HepG2 (cell line): Measurements from ENCODE around the gene LIPE.

ENCODE experiments used
- FOXC1 ChIP-seq: sonication (generic); formaldehyde crosslinking; IDR thresholded peaks from 2 replicates; pipeline ENCODE4 v1.8.0; 2022; ENCODE audit warnings: mild to moderate bottlenecking, missing genetic modification reagents, borderline replicate concordance
- GTF2F1 ChIP-seq: fragments of 150-350 bp; IDR thresholded peaks from 2 replicates; pipeline ENCODE4 v1.6.1; 2014; ENCODE audit warnings: low read length
- JUN ChIP-seq: sonication (generic); formaldehyde crosslinking; IDR thresholded peaks from 2 replicates; pipeline ENCODE4 v1.4.0; 2020; ENCODE audit warnings: mild to moderate bottlenecking, missing genetic modification reagents
- TCF7L2 ChIP-seq: IDR thresholded peaks from 2 replicates; pipeline ENCODE4 v1.6.1; 2011; ENCODE audit warnings: mild to moderate bottlenecking, low read depth, low read length, moderate library complexity
- ZNF343 ChIP-seq: sonication (generic); formaldehyde crosslinking; IDR thresholded peaks from 2 replicates; pipeline ENCODE4 v1.4.0; 2020; ENCODE audit warnings: mild to moderate bottlenecking, missing genetic modification reagents
- TF ChIP-seq, protein P1 (sequence below): sonication (generic); formaldehyde crosslinking; IDR thresholded peaks from 2 replicates; pipeline ENCODE4 v1.5.0; 2020; ENCODE audit warnings: mild to moderate bottlenecking, missing genetic modification reagents, moderate library complexity
- TF ChIP-seq, protein P2 (sequence below): sonication (generic); formaldehyde crosslinking; IDR thresholded peaks from 2 replicates; pipeline ENCODE4 v1.5.1; 2020; ENCODE audit warnings: missing genetic modification reagents, mild to moderate bottlenecking, borderline replicate concordance

DNA sequence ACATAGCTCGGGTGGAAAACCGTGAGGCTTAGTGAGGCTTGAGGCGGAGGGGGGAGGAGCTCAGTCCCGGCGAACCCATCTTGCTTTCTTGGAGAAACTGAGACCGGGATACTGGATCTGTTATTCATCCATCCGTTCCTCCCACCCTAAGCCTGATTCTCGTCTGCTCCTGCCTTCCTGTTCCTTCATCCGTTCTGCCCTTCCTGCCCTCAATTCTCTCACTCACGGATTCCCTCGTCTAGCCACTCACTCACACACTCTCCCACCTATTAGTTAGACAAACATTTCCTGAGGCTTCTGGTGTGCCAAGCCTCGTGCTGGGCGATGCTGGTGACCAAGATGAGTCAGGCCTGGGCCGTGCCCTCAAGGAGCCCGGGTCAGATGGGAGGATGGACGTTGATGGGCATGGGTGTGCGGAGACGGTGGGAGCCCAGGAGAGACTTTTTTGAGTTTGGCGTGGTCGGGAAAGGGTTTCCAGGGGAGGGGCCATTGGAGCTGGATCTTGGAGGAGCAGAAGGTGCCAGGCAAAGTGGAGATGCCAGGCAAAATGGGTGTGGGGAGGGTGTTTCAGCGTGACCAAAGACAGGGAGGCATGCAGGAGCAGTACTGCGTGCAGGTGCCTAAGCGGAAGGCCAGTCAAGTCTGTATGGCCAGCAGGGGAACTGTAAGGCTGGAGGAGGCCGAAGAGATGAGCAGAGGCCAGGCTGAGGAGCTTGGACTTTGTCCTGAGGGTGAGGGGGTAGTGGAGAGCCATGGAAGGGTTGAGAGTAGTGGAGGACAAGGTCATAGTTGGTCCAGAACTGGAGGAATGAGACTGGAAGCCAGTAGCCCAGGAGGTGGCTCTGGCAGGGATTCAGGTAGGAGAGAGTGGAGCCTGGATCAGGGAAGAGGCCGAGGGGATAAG, 29.7 kb downstream of the LIPE start:
- no peak for TF ChIP-seq TCF7L2
- no peak for TF ChIP-seq ZNF343
- TF ChIP-seq, protein P1, sequence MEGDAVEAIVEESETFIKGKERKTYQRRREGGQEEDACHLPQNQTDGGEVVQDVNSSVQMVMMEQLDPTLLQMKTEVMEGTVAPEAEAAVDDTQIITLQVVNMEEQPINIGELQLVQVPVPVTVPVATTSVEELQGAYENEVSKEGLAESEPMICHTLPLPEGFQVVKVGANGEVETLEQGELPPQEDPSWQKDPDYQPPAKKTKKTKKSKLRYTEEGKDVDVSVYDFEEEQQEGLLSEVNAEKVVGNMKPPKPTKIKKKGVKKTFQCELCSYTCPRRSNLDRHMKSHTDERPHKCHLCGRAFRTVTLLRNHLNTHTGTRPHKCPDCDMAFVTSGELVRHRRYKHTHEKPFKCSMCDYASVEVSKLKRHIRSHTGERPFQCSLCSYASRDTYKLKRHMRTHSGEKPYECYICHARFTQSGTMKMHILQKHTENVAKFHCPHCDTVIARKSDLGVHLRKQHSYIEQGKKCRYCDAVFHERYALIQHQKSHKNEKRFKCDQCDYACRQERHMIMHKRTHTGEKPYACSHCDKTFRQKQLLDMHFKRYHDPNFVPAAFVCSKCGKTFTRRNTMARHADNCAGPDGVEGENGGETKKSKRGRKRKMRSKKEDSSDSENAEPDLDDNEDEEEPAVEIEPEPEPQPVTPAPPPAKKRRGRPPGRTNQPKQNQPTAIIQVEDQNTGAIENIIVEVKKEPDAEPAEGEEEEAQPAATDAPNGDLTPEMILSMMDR (CRISPR knock-in tag), result no peak
- TF ChIP-seq JUN (CRISPR knock-in tag), result no peak
- TF ChIP-seq GTF2F1, result no peak
- no peak for TF ChIP-seq FOXC1
- TF ChIP-seq, protein P2, sequence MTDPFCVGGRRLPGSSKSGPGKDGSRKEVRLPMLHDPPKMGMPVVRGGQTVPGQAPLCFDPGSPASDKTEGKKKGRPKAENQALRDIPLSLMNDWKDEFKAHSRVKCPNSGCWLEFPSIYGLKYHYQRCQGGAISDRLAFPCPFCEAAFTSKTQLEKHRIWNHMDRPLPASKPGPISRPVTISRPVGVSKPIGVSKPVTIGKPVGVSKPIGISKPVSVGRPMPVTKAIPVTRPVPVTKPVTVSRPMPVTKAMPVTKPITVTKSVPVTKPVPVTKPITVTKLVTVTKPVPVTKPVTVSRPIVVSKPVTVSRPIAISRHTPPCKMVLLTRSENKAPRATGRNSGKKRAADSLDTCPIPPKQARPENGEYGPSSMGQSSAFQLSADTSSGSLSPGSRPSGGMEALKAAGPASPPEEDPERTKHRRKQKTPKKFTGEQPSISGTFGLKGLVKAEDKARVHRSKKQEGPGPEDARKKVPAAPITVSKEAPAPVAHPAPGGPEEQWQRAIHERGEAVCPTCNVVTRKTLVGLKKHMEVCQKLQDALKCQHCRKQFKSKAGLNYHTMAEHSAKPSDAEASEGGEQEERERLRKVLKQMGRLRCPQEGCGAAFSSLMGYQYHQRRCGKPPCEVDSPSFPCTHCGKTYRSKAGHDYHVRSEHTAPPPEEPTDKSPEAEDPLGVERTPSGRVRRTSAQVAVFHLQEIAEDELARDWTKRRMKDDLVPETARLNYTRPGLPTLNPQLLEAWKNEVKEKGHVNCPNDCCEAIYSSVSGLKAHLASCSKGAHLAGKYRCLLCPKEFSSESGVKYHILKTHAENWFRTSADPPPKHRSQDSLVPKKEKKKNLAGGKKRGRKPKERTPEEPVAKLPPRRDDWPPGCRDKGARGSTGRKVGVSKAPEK, result no peak
